Amygdala (tissue), 56 donors: ENCODE results near the gene PRUNE1.
A peak's percentile ranks its signal among the peaks of the same experiment; 100 is the strongest.

Source experiments
- DNase-seq, 56 donors: peaks; one replicate each; lab custom pipeline; 2025; lab: John Stamatoyannopoulos, UW

The PRUNE1 gene

DNA sequence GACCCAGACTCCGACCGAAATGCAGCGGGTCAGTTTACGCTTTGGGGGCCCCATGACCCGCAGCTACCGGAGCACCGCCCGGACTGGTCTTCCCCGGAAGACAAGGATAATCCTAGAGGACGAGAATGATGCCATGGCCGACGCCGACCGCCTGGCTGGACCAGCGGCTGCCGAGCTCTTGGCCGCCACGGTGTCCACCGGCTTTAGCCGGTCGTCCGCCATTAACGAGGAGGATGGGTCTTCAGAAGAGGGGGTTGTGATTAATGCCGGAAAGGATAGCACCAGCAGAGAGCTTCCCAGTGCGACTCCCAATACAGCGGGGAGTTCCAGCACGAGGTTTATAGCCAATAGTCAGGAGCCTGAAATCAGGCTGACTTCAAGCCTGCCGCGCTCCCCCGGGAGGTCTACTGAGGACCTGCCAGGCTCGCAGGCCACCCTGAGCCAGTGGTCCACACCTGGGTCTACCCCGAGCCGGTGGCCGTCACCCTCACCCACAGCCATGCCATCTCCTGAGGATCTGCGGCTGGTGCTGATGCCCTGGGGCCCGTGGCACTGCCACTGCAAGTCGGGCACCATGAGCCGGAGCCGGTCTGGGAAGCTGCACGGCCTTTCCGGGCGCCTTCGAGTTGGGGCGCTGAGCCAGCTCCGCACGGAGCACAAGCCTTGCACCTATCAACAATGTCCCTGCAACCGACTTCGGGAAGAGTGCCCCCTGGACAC is 39.8 kb downstream of the PRUNE1 start:
- DNase-seq = peak in 47 of 56 donors; percentile 22 to 78 (median 61)

DNA sequence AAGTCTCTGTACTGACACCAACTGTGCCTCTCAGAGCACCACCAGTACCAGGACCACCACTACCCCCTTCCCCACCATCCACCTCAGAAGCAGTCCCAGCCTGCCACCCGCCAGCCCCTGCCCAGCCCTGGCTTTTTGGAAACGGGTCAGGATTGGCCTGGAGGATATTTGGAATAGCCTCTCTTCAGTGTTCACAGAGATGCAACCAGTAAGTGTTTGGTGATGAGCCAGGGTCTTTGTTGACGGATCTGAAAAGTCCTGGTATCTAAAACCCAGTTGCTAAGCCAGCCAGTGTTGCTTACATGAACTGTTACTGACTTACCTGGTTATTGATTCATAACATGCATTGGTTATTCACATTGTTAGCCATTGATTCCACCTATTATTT is 40.4 kb downstream of the PRUNE1 start:
- peak in 1 of 56 donors; percentile 26 for DNase-seq

DNA sequence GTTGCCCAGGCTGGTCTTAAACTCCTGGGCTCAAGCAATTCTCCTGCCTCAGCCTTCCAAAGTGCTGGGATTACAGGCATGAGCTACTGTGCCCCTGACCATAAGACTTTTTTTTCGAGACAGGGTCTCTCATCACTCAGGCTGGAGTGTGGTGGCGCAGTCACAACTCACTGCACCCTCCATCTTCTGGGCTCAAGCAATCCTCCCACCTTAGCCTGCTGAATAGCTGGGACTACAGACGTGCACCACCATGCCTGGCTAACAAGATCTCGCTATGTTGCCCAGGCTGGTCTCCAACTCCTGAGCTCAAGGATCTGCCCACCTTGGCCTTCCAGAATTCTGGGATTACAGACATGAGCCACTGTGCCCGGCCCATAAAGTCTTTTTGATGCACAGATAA is 41.2 kb downstream of the PRUNE1 start:
- DNase-seq = no peak

DNA sequence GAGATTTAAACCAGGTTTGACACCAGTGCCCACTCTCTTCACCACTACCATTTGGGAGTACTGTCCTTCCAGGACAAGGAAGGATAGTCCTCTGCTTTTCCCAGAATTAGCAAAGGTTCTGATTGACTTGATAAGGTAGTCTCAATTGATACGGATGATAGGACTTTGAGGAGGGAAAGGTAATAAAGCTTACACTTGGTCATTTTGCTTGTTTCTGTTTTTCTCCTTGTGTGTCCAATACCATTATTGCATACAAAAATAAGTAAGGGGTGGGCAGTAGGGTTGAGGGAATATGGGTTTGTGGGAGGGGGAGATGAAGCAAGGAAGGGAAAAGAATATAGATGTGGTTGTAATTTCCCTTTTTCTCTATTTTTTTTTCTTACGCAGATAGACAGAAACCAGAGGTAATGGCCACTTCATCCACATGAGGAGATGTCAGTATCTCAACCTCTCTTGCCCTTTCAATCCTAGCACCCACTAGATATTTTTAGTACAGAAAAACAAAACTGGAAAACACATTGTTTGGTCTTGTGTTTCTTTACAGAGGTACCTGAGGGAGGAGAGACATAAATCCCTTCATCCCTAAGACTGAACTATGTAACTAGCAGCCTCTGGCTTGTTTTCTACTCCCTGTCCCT is 41.9 kb downstream of the PRUNE1 start:
- no peak for DNase-seq

DNA sequence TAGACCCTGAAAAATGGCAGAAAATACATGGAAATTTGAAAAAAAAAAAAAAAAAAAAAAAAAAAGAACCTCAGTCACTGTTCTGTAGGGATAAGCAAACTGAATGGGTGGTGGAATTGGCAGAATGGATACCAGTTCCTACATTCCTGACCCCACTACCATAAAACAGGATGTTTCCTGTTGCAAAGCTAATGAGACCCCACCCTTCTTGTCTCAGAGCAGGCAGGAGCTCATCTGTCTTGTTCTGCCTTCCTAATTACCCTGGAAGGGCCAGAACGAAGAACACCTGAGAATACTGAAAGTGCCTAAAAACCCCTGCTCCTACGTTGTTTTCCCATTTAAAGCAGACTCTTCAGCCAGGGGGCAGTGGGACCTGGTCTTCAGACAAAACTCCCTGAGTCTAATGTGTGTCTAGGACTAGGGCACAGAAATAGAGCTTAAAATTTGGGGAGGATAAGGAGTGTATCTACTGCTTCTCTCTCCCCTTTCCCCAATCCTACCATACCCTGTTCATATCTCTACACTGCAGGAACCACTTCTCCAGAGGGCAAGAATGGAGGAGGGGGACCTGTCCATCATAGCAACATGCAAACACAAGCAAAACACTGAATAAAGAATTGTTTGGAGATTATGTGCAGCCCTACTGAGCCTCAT is 43.2 kb downstream of the PRUNE1 start:
- no peak for DNase-seq

DNA sequence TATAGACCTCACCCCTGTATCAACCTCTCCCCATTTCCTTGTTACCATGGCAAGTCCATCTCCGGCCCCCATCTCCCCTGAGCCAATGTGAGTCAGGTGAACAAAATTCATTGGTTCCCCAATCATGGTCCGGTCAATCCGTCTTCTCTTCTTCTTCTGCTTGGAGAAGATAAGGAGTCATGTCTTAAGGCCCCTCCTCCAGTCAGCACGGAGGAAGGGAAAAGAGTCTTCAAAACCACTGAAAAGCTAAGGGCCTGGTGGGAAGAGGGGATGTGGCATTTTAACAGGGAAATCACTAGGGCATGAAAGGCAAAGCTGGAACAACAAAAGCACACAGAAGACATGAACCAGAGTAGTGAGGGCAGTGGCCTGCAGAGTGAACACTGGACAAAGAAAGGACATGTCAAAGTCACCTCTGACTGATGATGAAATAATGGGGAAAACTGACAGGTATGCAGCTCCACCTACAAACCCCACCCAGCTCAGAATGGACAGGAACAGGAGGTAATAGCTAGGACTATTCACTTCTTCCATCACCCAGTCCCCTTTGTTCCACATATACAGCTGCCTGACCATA is 46.8 kb downstream of the PRUNE1 start:
- DNase-seq = no peak

DNA sequence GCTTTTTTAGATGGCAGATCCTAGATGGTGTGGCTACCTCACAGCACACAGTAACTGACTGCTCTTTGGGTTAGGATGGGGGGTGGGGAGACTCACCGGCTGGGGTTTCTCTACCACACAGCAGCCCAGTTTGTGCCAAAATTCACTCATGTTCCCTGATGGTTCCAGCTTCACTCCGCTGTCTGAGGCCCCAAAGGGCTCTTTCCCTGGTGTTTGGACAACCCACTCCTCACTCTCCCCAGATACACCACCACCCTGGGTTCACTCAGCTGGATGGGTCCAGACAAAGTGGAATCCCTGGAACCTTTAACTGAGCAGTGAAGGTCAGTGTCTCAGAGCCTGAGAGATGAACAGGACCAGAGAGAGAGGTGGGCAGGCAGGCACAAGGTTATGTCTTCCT is 47.3 kb downstream of the PRUNE1 start:
- no peak for DNase-seq

DNA sequence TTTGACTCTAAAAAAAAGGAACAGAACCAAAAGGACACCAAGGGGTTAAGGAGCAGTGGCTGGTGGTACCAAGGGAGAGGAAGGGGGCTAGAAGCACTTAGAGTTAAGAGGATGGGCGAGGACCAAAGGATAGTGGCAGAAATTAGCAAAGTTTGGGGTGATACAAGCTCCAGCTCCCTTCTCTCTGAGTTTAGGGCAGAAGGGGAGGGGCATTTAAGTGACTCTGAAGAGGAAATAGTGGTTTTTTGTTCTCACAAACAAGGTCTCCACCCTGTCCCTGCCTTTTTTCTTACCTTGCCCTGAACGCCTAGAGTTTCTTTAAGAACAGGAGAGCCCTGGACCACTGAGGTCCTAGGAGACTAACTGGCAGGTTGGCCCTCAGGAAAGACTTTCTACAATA is 47.9 kb downstream of the PRUNE1 start:
- DNase-seq = no peak

DNA sequence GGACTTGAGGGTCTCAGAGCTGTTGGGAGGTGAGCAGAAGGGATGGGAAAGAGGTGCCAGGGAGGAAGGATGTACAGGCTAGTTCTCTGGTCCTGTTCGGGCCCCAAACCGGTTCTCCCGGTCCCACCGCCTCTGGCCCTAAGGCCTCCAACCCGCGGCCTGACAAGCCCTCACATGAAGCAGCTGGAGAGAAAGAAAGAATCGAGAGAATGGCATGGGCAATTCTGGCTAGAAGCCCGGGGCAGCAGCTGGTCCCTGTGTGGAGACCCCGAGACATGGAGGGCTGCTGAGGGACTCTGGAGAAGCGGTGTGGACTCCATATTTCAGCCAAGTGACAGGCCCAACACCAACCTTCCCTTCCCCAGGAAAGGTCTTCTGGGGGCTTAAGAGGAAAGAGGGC is 50.4 kb downstream of the PRUNE1 start:
- peak in 20 of 56 donors; percentile 2 to 57 (median 24) for DNase-seq

DNA sequence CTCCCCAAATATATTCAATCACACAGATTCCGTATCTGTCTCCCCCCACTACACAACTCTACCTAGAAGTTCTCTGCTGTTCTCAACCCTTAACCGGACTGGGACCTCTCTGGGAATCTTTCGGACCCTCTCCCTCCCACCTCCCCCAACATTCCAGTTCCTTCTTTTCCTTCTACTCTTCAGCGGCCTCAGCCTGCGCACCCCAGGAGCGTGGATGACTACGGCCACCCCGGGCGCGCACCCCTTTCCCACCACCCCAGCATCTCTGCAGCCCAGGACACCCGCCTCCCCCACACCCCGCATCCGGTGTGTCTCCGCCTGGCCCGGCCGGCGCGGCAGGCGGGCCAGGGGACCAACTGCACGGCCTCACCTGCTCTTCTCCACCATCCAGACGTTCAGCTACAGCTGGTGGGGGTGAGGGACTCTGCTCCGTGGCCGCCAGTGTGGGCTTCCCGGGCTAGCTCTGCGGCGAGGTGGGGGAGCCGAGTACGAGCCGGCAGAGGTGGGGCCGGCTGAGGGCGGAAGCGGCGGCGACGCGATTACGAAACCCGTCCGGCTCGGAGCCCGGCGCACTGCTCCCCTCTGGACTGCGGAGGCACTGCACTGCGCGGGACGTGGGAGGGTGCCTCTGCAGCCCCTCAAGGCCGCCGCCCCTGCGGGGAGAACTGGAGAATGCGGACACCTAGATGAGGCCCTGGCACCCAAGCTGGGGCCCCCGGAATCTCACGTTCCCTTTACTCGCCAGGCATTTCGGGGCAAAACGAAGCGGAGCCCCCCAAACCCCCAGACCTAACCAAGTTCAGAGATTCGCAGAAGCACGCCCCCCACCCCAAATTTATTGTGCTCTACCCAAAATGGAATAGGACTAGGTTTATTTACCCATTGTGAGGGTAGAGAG is 51.1 kb downstream of the PRUNE1 start, which contains the start of gene CDC42SE1:
Gene CDC42SE1, minus strand, starts transcription at position 514 of the 898 bp plus-strand sequence. CDS start 3,892 bp downstream, outside the sequence.
- DNase-seq = peak in 51 of 56 donors; percentile 19 to 89 (median 65)

DNA sequence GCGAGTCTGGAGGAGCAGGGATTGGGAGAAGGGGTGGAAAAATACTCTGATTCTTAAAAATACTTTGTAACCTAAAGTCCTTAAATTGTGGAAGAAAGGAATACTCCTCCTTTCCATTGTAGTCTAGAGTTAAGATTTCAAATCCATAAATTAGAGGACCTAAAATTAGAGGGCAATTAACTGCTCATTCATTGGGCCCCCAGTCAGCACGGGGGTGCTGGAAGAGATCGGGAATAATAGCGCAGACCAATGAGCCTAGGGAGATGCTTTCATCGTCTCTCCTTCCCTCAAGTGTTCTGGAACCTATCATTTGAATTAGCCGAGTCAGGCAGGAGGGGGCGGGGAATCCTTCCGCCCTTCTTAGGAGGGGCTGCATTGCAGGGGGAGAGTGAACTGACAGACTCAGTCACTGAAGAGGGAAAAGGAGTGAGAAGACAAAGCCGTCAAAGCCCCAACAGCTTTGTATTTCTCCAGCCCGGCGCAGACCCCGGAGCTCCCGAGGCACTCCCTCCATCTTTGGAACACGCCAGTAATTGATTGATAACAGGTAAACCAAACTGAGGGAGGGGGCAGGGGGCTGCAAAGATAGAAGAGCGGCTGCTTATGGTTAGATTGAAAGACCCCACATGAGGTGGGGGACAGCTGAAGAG is 51.9 kb downstream of the PRUNE1 start, which contains the start of gene MLLT11:
Gene MLLT11, plus strand, starts transcription at position 391 of the 650 bp plus-strand sequence. CDS start 6,828 bp downstream, outside the sequence.
- peak in 49 of 56 donors; percentile 12 to 81 (median 52) for DNase-seq

DNA sequence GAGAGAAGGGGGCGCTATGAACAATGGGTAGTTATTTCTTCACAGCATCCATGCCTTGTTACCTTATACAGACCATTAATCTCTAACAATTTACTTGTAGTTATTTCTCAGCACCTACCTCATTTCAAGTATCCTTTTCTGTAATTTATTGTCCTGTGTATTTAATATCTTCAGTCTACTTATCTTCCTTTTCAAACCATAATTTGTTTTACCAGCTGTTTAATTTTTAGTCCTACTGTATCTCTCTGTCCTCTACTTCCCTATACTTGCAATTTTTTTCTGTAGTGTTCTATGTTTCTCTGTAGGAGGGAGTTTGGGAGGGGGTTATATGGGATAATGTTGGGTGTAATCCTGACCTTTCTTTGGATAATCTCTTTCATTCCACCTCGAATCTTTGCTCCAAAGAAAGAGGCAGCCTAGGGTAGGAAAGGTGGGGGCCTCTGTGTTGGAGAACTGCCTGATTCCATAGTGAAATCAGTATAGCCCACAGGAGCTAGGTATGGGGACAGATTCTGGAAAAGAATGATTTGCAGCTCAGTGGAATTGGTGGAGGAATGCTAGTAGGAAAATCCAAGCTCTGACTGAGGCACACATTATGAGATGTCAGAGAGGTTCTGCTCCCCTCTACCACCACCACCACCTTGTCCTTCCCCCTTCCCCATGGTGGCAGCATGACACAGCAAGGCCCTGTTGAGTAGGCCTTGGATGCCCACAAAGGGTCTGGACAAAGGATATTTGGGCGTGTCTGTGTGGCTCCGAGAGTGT is 52.6 kb downstream of the PRUNE1 start:
- DNase-seq = peak in 5 of 56 donors; percentile 3 to 18 (median 7)

DNA sequence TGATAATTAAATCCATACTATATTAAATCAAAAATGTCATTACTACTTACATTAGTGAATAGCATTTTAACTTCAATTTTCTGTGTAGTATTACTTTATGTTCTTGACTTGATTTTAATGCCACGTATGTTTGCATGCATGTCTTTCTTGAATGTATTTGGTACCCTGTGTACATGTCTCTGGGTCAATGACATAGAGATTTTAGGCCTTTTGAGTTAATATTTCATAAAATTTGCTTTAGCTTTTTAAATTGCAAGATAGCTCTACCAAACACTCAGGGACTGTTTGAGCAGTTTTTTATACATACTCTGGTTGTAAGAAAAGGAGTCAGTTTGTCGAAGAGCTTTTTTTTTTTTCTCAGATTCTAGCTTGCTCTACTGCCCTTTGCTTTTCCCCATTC is 53.5 kb downstream of the PRUNE1 start:
- no peak for DNase-seq

DNA sequence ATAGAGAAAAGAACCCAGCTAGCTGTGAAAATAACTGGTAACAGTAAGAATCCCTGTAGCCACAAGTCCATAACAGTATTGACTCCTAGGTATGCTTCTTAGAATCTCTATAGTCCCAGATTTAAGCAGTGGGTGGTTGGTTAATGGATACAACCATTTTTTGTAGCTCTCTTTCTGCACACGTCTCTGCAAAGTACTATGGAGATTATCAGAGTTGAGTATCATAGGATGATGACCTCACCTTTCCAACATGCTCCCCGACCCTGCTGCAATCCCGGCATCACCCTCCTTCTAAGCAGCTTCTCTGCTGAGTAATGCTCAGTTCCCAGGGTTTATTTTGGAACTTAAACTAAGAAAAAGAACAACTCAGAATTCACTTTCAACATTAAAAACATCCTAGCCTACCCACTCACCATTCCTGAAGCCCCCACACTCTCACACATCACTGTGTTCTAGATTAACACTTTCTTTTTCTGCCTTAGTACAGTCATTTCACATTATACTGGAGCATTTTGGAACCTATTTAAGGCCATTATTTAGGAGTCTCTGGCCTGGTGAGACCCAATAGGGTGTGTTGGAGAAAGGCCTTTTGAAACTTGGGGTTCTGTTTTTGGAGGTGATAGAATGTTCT is 54.6 kb downstream of the PRUNE1 start:
- DNase-seq = no peak

DNA sequence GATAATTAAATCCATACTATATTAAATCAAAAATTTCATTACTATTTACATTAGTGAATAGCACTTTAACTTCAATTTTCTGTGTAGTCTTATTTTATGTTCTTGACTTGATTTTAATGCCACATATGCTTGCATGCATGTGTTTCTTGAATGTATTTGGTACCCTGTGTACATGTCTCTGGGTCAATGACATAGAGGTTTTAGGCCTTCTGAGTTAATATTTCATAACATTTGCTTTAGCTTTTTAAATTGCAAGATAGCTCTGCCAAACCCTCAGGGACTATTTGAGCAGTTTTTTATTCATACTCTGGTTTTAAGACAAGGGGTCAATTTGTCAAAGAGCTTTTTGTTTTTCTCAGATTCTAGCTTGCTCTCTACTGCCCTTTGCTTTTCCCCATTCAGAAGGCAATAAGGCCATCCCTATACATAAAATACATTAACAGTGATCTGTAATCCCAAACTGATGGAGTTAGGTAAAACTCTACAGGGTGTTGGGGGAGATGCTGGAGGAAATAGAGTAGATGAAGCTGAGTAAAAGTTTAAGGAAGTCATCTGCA is 56.9 kb downstream of the PRUNE1 start:
- no peak for DNase-seq

DNA sequence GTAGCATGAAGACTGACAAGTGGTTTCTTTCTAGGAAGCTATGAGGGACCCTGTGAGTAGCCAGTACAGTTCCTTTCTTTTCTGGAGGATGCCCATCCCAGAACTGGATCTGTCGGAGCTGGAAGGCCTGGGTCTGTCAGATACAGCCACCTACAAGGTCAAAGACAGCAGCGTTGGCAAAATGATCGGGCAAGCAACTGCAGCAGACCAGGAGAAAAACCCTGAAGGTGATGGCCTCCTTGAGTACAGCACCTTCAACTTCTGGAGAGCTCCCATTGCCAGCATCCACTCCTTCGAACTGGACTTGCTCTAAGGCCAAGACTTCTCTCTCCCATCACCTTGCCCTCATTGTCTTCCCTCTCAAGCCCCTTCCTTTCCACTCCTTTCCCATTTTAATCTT is 58.9 kb downstream of the PRUNE1 start:
- DNase-seq = no peak

DNA sequence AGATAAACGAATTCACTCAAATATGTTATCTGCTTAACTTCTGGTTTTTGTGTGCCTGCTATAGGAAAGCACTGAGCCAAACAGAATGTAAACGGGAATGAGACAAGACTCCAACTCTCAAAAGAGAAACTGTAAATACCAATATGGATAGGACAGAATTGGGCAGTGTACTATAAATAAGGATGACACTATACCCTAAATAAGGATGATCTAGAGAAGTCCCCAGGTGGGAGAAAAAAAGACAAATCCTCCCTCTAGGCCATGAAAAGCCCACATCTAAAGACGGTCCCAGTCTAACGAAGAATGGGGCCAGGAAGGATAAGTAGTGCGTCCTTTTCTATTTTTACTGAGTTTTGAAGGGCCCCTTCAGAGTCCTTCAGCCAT is 60.8 kb downstream of the PRUNE1 start:
- DNase-seq = no peak
